ENCODE measurements around the gene HERC4. TPM values are rescaled to one million over a fixed set of nuclear protein-coding genes. Genes with fewer than 3 reads are reported as not detected.

HERC4 gene
- total and polyA plus RNA-seq, 9 of the 15 experiments (the other 6 are each of a cell fraction or from before 2014, with no cell fraction given), result 12.5 to 33.5 (median 22.8) TPM

DNA sequence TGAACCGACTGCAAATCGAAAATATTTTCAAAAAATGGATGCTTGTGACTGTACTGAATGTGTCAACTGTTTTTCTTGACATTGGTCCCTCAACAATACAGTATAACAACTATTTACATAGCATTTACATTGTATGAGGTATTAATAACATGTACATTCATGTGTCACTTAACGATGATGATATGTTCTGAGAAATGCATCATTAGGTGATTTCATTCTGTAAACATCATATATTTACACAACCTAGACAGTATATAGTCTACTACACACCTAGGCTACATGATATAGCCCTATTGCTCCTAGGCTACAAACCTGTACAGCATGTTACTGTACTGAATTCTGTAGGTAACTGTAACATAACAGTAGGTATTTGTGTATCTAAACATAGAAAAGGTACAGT lies 150.9 kb downstream of the HERC4 start:
- Histone ChIP-seq H4K20me1 (replicated peaks; ENCODE audit: control insufficient read depth, insufficient read depth, low read length) (no peaks in the 10 kb centered on the region), H3K27me3 (ENCODE audit: control insufficient read depth in 2 of 2, insufficient read depth in 2 of 2, low read length in 2 of 2) (no peaks in the 10 kb centered on the region), H3K36me3 (ENCODE audit: control insufficient read depth, insufficient read depth, low read length) (peaks cover 13% of the 10 kb centered on the region), H2AFZ (ENCODE audit: low read depth, low read length) (no peak overlapping the region), H3K9me3 (replicated peaks; ENCODE audit: control insufficient read depth, insufficient read depth, low read depth, low read length) (no peaks in the 10 kb centered on the region), H3K4me1 (replicated peaks in 1 of 2; ENCODE audit: control insufficient read depth in 2 of 2, insufficient read depth in 2 of 2, low read length in 2 of 2) (no peaks in the 10 kb centered on the region), H3K4me3 (no peak overlapping the region), H3K27ac (ENCODE audit: extremely low read depth, low read depth, low read length) (no peak overlapping the region), H3K9ac (ENCODE audit: insufficient read depth in 1 of 2, low read depth in 2 of 2, low read length in 2 of 2) (no peak overlapping the region), H3K4me2 (ENCODE audit: insufficient read depth, low read length) (no peak overlapping the region), H3K79me2 (ENCODE audit: control insufficient read depth, insufficient read depth, low read length) (no peaks in the 10 kb centered on the region), H3K9me1 (ENCODE audit: control insufficient read depth, insufficient read depth, low read length) (no peaks in the 10 kb centered on the region)
- ATAC-seq (no peak), DNase-seq (ENCODE audit: extremely low read depth in 1 of 4, low spot score in 3 of 4) (no peak), FAIRE-seq (no peak)
- intact Hi-C loops (cut with micrococcal nuclease) (no loop called here), in situ Hi-C loops (cut with MboI) (no loop called here)
- 61% methylated on average over 3 of the region's 3 CpGs for WGBS (ENCODE audit: insufficient coverage, low coverage, missing lambda C conversion rate)
- no TSS peak for BruUV-seq (replicated peaks)
- ChIA-PET CTCF (ENCODE audit: low intra/inter-chr PET ratio) (no interaction called here), POLR2A (interaction anchor here (0.7 to 1.0 kb wide), 2 partner anchors 13 to 28 kb away, joined by 3 to 4 read pairs; no protein-coding TSS in a partner anchor)
- TF ChIP-seq NFIC (IDR thresholded peaks at IDR 0.05), result no peak
- TF ChIP-seq NFYB (IDR thresholded peaks at IDR 0.05; ENCODE audit: extremely low read depth, insufficient read length), result no peak
- TF ChIP-seq SMAD1 (IDR thresholded peaks at IDR 0.05; ENCODE audit: low read depth, low read length, partially characterized antibody), result no peak
- TF ChIP-seq, protein P1, sequence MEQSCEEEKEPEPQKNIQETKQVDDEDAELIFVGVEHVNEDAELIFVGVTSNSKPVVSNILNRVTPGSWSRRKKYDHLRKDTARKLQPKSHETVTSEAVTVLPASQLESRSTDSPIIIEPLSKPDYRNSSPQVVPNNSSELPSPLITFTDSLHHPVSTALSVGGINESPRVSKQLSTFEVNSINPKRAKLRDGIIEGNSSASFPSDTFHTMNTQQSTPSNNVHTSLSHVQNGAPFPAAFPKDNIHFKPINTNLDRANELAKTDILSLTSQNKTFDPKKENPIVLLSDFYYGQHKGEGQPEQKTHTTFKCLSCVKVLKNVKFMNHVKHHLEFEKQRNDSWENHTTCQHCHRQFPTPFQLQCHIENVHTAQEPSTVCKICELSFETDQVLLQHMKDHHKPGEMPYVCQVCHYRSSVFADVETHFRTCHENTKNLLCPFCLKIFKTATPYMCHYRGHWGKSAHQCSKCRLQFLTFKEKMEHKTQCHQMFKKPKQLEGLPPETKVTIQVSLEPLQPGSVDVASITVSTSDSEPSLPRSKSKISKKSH (CRISPR knock-in tag; IDR thresholded peaks at IDR 0.05), result no peak
- no peak for TF ChIP-seq RNF2 (IDR thresholded peaks at IDR 0.05)
- TF ChIP-seq SMAD2 (IDR thresholded peaks at IDR 0.05; ENCODE audit: low read depth, low read length), result no peak
- no peak for TF ChIP-seq HNRNPL (IDR thresholded peaks at IDR 0.05; ENCODE audit: low read depth, low read length)
- TF ChIP-seq PRPF4 (IDR thresholded peaks at IDR 0.05; ENCODE audit: insufficient read depth, low read depth, low read length, poor library complexity, severe bottlenecking), result no peak
- TF ChIP-seq HMG20B (CRISPR knock-in tag; IDR thresholded peaks at IDR 0.05), result no peak
- TF ChIP-seq KLF16 (IDR thresholded peaks at IDR 0.05), result no peak
- TF ChIP-seq, protein P2, sequence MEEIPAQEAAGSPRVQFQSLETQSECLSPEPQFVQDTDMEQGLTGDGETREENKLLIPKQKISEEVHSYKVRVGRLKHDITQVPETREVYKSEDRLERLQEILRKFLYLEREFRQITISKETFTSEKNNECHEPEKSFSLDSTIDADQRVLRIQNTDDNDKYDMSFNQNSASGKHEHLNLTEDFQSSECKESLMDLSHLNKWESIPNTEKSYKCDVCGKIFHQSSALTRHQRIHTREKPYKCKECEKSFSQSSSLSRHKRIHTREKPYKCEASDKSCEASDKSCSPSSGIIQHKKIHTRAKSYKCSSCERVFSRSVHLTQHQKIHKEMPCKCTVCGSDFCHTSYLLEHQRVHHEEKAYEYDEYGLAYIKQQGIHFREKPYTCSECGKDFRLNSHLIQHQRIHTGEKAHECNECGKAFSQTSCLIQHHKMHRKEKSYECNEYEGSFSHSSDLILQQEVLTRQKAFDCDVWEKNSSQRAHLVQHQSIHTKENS (CRISPR knock-in tag; IDR thresholded peaks at IDR 0.05), result no peak
- no peak for TF ChIP-seq POLR2AphosphoS2 (IDR thresholded peaks at IDR 0.05; ENCODE audit: low read length)
- no peak for TF ChIP-seq TOE1 (IDR thresholded peaks at IDR 0.05; ENCODE audit: borderline replicate concordance)
- no peak for TF ChIP-seq TOE1 (CRISPR knock-in tag; IDR thresholded peaks at IDR 0.05; ENCODE audit: borderline replicate concordance, low read depth)
- TF ChIP-seq, protein P3, sequence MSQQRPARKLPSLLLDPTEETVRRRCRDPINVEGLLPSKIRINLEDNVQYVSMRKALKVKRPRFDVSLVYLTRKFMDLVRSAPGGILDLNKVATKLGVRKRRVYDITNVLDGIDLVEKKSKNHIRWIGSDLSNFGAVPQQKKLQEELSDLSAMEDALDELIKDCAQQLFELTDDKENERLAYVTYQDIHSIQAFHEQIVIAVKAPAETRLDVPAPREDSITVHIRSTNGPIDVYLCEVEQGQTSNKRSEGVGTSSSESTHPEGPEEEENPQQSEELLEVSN (IDR thresholded peaks at IDR 0.05; ENCODE audit: borderline replicate concordance in 1 of 2, extremely low read depth in 1 of 2, insufficient read depth in 1 of 2, insufficient read length in 1 of 2, low read depth in 1 of 2, low read length in 1 of 2, poor library complexity in 1 of 2, severe bottlenecking in 1 of 2), result no peak
- TF ChIP-seq, protein P4, sequence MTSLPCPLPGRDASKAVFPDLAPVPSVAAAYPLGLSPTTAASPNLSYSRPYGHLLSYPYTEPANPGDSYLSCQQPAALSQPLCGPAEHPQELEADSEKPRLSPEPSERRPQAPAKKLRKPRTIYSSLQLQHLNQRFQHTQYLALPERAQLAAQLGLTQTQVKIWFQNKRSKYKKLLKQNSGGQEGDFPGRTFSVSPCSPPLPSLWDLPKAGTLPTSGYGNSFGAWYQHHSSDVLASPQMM (CRISPR knock-in tag; IDR thresholded peaks at IDR 0.05), result no peak
- no peak for TF ChIP-seq MAFG (tag; conservative IDR thresholded peaks at IDR 0.05)
- TF ChIP-seq CEBPG (CRISPR knock-in tag; IDR thresholded peaks at IDR 0.05), result no peak
- TF ChIP-seq CEBPG (tag; conservative IDR thresholded peaks at IDR 0.05 in 1 of 2, IDR thresholded peaks at IDR 0.05 in 1 of 2), result no peak
- TF ChIP-seq RBM39 (optimal IDR thresholded peaks at IDR 0.05; ENCODE audit: low read depth, low read length), result no peak
- no peak for TF ChIP-seq BDP1 (IDR thresholded peaks at IDR 0.05; ENCODE audit: insufficient read depth, insufficient read length)
